Measurements from ENCODE around the gene ABHD15.

Gene ABHD15

DNA sequence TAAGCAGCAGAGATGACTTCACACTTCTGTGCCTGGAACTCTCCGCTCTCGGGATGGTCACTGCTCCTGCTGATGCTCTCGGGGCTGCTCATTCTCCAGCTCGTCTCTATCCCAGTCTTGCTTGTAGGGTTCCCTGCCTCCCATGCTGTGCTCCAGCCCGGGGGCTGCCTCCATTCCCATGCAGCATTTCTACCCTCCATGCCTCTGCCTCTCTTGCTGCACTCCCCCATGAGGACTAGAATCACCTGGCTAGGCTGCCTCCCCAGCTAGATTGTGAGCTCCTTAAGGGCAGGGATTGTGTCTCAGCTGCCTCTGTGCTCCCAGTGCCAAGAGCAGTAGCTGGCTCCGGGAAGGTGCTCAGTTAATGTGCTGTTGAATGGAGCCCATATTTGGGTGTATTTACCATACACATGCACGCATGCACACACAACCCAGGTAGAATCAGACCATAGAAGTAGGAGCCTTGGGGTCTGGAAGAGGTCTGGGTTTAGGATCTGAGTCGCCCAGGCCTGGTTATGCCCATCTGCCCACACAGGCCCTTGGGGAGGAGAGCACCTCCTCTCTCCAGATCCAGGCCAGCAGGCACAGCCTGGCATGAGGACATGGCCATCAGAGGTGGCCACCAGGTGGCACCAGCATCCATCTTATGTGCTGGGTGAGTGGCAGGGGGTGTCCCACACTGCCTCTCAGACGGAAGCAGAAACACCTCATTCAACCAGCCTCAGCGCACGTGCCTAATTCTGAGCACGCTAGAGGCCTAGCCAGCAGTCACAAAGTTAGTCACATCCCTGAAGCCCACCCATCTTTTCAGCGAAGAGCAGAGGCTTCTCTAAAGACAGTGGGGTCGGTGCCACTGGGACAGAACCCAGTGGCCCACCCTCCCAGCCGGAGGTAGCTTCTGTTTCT lies 13.3 kb upstream of the ABHD15 start:
- no peak overlapping the region for H3K4me3 ChIP-seq (replicated peaks in 1 of 2; ENCODE audit: low read depth in 2 of 2, low read length in 2 of 2)
- TF ChIP-seq, protein P1, sequence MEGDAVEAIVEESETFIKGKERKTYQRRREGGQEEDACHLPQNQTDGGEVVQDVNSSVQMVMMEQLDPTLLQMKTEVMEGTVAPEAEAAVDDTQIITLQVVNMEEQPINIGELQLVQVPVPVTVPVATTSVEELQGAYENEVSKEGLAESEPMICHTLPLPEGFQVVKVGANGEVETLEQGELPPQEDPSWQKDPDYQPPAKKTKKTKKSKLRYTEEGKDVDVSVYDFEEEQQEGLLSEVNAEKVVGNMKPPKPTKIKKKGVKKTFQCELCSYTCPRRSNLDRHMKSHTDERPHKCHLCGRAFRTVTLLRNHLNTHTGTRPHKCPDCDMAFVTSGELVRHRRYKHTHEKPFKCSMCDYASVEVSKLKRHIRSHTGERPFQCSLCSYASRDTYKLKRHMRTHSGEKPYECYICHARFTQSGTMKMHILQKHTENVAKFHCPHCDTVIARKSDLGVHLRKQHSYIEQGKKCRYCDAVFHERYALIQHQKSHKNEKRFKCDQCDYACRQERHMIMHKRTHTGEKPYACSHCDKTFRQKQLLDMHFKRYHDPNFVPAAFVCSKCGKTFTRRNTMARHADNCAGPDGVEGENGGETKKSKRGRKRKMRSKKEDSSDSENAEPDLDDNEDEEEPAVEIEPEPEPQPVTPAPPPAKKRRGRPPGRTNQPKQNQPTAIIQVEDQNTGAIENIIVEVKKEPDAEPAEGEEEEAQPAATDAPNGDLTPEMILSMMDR (IDR thresholded peaks at IDR 0.05; ENCODE audit: low read depth, low read length) = peak; percentile 91
- DNase-seq (ENCODE audit: low read depth in 2 of 2) = peak; percentile 82 to 84

DNA sequence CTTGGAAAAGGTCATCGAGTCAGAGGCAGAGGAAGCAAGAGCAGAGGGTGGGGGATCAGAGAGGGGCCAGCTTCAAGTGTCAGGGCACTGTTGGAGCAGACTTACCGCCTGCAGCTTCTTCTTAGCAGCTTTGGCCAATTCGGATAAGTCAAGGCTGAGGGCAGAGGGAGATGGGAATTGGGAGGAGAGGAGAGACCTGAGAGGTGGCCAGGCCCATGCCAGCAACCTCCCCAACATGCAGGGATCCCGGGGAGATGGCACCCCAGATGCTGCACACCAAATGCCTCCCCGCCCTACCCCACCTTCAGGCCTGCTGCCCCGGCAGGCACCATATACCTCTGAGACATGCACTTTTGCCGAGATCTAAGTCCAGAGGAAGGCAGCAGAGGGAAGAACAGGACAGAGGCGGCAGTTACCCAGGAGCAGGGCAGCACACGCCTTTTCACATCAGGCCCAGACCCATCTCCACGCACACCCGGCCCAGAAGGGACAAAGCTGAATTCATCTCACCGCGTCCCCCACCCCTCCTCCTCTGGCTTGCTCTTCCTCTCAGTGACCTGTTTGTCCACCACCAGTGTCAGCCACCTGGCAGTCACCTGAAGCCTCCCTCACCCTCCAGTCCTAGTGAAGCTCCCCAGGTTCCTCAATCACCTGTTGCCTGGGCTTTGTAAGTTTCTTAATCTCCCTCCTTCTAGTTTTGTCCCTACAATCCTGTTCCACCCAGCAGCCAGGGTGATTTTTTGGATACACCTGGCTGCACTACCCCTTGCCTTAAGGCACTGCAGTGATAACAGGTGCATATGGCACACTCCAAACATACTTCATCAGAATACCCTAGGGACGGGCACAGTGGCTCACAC lies 12.0 kb upstream of the ABHD15 start:
- no peak overlapping the region for H3K4me3 ChIP-seq (replicated peaks in 1 of 2; ENCODE audit: low read depth in 2 of 2, low read length in 2 of 2)
- TF ChIP-seq, protein P1 (IDR thresholded peaks at IDR 0.05; ENCODE audit: low read depth, low read length) = no peak
- no peak for DNase-seq (ENCODE audit: low read depth in 2 of 2)

DNA sequence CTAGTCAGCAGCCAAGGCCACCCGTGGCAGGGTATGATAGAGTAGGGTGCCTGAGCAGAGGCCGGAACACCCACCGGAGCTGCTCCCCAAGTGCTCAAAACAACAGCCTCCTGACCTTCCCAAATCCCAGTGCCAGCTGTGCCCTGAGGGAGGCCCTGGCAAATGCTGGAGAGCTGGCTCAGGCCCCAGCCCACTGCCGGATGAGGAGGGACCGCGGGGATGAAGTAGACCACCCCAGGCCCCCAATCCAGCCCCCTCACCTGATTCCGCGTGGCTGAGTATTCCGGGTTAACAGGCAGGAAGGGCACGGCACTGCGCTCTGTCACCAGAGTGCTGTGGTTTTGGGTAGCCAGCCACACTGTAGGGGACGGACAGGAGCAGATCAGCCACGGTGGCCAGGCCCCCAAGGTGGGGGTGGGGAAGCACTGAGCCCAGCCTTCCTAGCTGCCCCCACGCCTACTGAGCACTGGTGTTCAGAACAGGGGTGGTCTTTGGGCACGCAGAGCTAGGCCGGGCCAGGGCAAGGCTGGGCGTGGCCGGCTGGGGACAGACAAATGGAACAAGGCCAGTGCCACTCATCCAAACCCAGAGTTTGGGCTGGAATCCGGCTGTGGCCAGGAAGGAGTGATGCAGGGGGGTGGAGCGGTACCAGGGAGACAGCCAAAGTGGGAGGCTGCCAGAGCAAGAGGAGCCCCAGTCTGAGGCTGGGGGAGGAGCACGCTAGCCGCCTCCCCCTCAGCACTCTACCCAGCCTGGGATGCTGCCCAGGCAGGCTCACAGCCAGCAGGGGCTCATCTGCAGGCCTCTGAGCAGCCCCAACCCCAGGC lies 10.8 kb upstream of the ABHD15 start:
- H3K4me3 ChIP-seq (replicated peaks in 1 of 2; ENCODE audit: low read depth in 2 of 2, low read length in 2 of 2) = no peak overlapping the region
- TF ChIP-seq, protein P1 (IDR thresholded peaks at IDR 0.05; ENCODE audit: low read depth, low read length) = no peak
- DNase-seq (ENCODE audit: low read depth in 2 of 2) = peak in 1 of 2 donors; percentile 75

DNA sequence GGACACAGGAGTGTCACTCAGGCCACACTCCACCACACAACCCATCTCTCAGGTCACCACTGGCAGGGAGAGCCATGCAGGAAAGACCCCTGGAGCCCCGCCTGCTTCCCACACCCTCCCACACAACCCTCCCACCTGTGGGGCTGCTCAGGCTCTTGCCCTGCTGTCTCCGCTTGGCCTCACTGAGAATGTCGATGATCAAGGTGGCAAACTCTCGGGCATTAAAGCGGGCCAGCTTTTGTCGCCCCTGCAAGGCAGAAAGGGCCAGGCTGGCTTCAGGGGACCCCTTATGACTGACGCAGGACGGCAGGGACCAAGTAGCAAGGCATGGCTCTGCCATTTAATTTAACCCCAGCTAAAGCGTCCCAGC lies 10.1 kb upstream of the ABHD15 start:
- TF ChIP-seq, protein P1 (IDR thresholded peaks at IDR 0.05; ENCODE audit: low read depth, low read length) = no peak
- no peak overlapping the region for H3K4me3 ChIP-seq (replicated peaks in 1 of 2; ENCODE audit: low read depth in 2 of 2, low read length in 2 of 2)
- DNase-seq (ENCODE audit: low read depth in 2 of 2) = no peak

DNA sequence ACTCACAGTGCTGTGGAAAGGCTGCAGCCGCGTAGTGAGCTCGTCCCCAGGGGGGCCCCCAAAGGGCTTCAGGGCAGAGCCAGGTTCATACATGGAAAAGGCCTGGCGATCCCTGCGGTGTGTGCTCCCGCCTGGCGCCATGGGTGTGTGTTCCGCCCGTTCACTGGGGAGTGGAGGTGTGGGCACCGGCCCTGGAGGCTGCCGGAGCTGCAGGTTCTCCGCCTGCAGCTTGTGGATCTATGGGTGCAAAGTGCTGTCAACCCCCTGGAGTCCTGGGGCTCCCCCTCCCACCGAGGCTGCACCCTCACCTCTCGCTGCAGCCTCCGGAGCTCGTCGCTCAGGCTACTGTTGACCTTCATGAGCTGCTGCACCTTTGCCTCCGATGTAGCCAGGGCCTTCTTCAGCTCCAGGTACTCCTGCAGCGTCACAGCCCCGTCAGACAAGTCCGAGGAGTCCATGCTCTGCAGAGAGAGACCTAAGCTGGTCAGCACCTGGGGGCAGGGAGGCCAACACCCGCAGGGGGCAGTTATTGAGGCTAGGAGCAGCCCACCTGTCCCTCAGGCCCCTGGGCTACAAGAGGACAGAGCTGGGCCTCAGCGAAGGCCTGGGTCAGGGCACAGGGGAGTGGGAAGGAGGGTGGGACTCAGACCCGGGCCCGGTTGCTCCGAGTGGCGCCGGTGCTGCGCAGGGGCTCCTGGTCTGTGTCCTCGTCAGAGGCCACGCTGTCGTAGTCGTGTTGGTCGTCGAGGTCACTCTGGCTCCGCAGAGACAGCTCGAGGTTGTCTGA lies 9.6 kb upstream of the ABHD15 start:
- DNase-seq (ENCODE audit: low read depth in 2 of 2) = no peak
- TF ChIP-seq, protein P1 (IDR thresholded peaks at IDR 0.05; ENCODE audit: low read depth, low read length) = no peak
- no peak overlapping the region for H3K4me3 ChIP-seq (replicated peaks in 1 of 2; ENCODE audit: low read depth in 2 of 2, low read length in 2 of 2)
